NCI-H345 treated with DMSO at 0.1 percent for 48 hours (cell line): Measurements from ENCODE around the gene LHX6.

Experiments used
- DNase-seq: peaks from one replicate; lab custom pipeline; 2025; ENCODE audit not compliant: unreplicated experiment; lab: John Stamatoyannopoulos, UW

Gene LHX6

GRCh38 chr9:122216798-122217418 is 11.8 kb downstream of the LHX6 start:
- DNase-seq = no peak

- DNase-seq = no peak
Measured at GRCh38 chr9:122216138-122216797, 12.5 kb downstream of the LHX6 start.

GRCh38 chr9:122215663-122216062 is 13.1 kb downstream of the LHX6 start:
- no peak for DNase-seq

- no peak for DNase-seq
Measured at GRCh38 chr9:122214507-122214906, 14.2 kb downstream of the LHX6 start.

- DNase-seq = peak; percentile 75
Measured at GRCh38 chr9:122213589-122214413, 15.0 kb downstream of the LHX6 start.

- DNase-seq = no peak
Measured at GRCh38 chr9:122213102-122213588, 15.6 kb downstream of the LHX6 start.

GRCh38 chr9:122212473-122213004 is 16.2 kb downstream of the LHX6 start:
- no peak for DNase-seq

- no peak for DNase-seq
Measured at GRCh38 chr9:122209451-122209850, 19.3 kb downstream of the LHX6 start.

- no peak for DNase-seq
Measured at GRCh38 chr9:122207096-122207495, 21.7 kb downstream of the LHX6 start.

- DNase-seq = no peak
Measured at GRCh38 chr9:122206118-122207046, 22.4 kb downstream of the LHX6 start.

GRCh38 chr9:122205176-122205575 is 23.6 kb downstream of the LHX6 start:
- no peak for DNase-seq

- DNase-seq = no peak
Measured at GRCh38 chr9:122204491-122204890, 24.3 kb downstream of the LHX6 start.

GRCh38 chr9:122204055-122204454 is 24.7 kb downstream of the LHX6 start:
- no peak for DNase-seq

GRCh38 chr9:122202111-122202510 is 26.6 kb downstream of the LHX6 start:
- no peak for DNase-seq

- DNase-seq = no peak
Measured at GRCh38 chr9:122201641-122202040, 27.1 kb downstream of the LHX6 start.

- DNase-seq = no peak
Measured at GRCh38 chr9:122200960-122201595, 27.7 kb downstream of the LHX6 start.

- peak; percentile 49 for DNase-seq
Measured at GRCh38 chr9:122197882-122198281, 30.9 kb downstream of the LHX6 start.

GRCh38 chr9:122197426-122197825 is 31.3 kb downstream of the LHX6 start:
- DNase-seq = peak; percentile 85

- no peak for DNase-seq
Measured at GRCh38 chr9:122195875-122196274, 32.9 kb downstream of the LHX6 start.

GRCh38 chr9:122193651-122194050 is 35.1 kb downstream of the LHX6 start:
- no peak for DNase-seq
